ENCODE results near the gene TBC1D22A. TPM values are rescaled to one million over a fixed set of nuclear protein-coding genes. Genes with fewer than 3 reads are reported as not detected.
A peak's percentile ranks its signal among the peaks of the same experiment; 100 is the strongest.

TBC1D22A gene
- total and polyA plus RNA-seq, 9 donors: 12.5 to 25.6 (median 18.5) TPM

- no peaks in the 10 kb centered on the region for H3K27me3 ChIP-seq
- DNase-seq: peak in 4 of 5 donors; percentile 7 to 28 (median 12)
- no peak overlapping the region for H3K27ac ChIP-seq
- no peaks in the 10 kb centered on the region for H3K4me1 ChIP-seq (ENCODE audit: insufficient read depth)
- H3K4me3 ChIP-seq: no peak overlapping the region
- intact Hi-C loops (cut with DNase I): no loop called here
- no peaks in the 10 kb centered on the region for H3K9me3 ChIP-seq
- TF ChIP-seq EP300 (IDR thresholded peaks at IDR 0.05): no peak
- no peak for TF ChIP-seq POLR2A (IDR thresholded peaks at IDR 0.05)
- TF ChIP-seq CTCF (IDR thresholded peaks at IDR 0.05): no peak
- 76 to 81% (median 77%) methylated on average over 8 to 10 of the region's 10 CpGs for WGBS, 3 donors
- no peaks in the 10 kb centered on the region for H3K36me3 ChIP-seq
Observed at GRCh38 chr22:47162865-47163264, 400.4 kb downstream of the TBC1D22A start.

- Histone ChIP-seq H3K4me1 (ENCODE audit: insufficient read depth) (no peaks in the 10 kb centered on the region), H3K27ac (no peak overlapping the region), H3K27me3 (no peaks in the 10 kb centered on the region), H3K36me3 (no peaks in the 10 kb centered on the region), H3K9me3 (no peaks in the 10 kb centered on the region), H3K4me3 (no peak overlapping the region)
- no peak for TF ChIP-seq EP300 (IDR thresholded peaks at IDR 0.05)
- no peak for TF ChIP-seq CTCF (IDR thresholded peaks at IDR 0.05)
- TF ChIP-seq POLR2A (IDR thresholded peaks at IDR 0.05): no peak
- intact Hi-C loops (cut with DNase I): no loop called here
- 92 to 95% (median 94%) methylated on average over 10 of the region's 10 CpGs for whole genome bisulfite sequencing, 3 donors
- DNase-seq: peak in 2 of 5 donors; percentile 8 to 29
Observed at GRCh38 chr22:47163481-47163855, 401.0 kb downstream of the TBC1D22A start.

- no peak overlapping the region for H3K27ac ChIP-seq
- intact Hi-C loops (cut with DNase I): no loop called here
- WGBS, 3 donors: 83 to 88% (median 88%) methylated on average over 17 to 22 of the region's 22 CpGs
Observed at GRCh38 chr22:47163856-47164513, 401.5 kb downstream of the TBC1D22A start.

GRCh38 chr22:47164514-47165337 is 402.3 kb downstream of the TBC1D22A start:
- TF ChIP-seq CTCF (IDR thresholded peaks at IDR 0.05) (no peak), EP300 (IDR thresholded peaks at IDR 0.05) (no peak), POLR2A (IDR thresholded peaks at IDR 0.05) (no peak)
- no peak overlapping the region for H3K4me3 ChIP-seq
- intact Hi-C loops (cut with DNase I): no loop called here
- H3K9me3 ChIP-seq: no peaks in the 10 kb centered on the region
- no peak overlapping the region for H3K27ac ChIP-seq
- no peaks in the 10 kb centered on the region for H3K4me1 ChIP-seq (ENCODE audit: insufficient read depth)
- 89 to 91% (median 90%) methylated on average over 27 to 28 of the region's 28 CpGs for WGBS, 3 donors
- H3K27me3 ChIP-seq: no peaks in the 10 kb centered on the region
- H3K36me3 ChIP-seq: no peaks in the 10 kb centered on the region
- DNase-seq: peak in 4 of 5 donors; percentile 6 to 13 (median 12)

More at GRCh38 chr22:47163856-47164513, 401.5 kb downstream of the TBC1D22A start:
- no peaks in the 10 kb centered on the region for H3K27me3 ChIP-seq
- TF ChIP-seq POLR2A (IDR thresholded peaks at IDR 0.05) (no peak), CTCF (IDR thresholded peaks at IDR 0.05) (no peak), EP300 (IDR thresholded peaks at IDR 0.05) (no peak)
- H3K4me3 ChIP-seq: no peak overlapping the region
- H3K36me3 ChIP-seq: no peaks in the 10 kb centered on the region
- no peaks in the 10 kb centered on the region for H3K9me3 ChIP-seq
- H3K4me1 ChIP-seq (ENCODE audit: insufficient read depth): no peaks in the 10 kb centered on the region
- DNase-seq: peak in 4 of 5 donors; percentile 6 to 25 (median 13)

Measured in ovary (tissue), 9 donors.